ENCODE results near the gene CELF2.
"Not testable (repeated sequence)": the region's sequence is repeated elsewhere in the genome, so short reads cannot be mapped to it uniquely, and the experiment has no call there.

Gene CELF2

DNA sequence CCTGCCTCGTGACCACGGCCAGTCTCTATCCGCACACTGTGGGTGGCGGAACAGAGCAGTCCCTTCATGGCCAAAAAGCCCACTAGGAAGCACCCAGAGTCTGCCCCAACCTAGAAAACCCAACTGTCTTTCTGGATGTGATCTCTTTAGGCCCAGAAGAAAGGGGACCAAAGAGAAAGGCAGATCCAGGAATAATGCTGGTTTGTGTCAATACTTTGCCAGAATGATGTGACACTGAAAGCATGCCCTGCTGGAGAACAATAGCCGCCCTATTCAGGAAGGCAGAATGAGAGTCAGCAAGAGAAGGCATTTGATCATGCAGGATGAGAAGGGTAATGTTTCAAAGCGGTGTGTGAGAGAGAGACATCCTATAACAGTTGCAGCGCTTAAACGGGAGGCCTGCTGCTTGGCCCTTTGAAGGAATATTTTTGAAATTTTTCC is 319.1 kb downstream of the CELF2 start:
- DNase-seq (ENCODE audit: low read depth in 2 of 3, low spot score in 1 of 3): no peak

DNA sequence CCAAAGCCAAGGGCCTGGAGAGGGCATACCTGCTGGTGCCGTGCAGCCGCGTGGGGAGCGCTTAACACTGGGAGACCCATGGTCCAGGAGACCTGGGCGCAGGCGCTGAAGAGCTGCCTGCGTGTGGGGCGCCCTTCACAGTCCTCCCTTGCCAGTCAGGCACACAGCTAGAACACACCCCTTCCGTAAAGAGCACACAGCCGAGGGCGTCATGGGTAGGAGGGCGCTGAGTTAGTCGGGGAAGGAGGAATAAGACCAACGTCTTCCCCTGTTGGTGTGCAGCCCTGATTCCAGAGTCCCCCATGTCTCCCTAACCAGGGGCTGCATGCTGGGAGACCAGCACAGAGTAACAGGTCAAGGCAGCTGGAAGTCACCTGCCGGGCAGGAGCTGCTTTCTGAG is 319.8 kb downstream of the CELF2 start:
- no peak for DNase-seq (ENCODE audit: low read depth in 2 of 3, low spot score in 1 of 3)

DNA sequence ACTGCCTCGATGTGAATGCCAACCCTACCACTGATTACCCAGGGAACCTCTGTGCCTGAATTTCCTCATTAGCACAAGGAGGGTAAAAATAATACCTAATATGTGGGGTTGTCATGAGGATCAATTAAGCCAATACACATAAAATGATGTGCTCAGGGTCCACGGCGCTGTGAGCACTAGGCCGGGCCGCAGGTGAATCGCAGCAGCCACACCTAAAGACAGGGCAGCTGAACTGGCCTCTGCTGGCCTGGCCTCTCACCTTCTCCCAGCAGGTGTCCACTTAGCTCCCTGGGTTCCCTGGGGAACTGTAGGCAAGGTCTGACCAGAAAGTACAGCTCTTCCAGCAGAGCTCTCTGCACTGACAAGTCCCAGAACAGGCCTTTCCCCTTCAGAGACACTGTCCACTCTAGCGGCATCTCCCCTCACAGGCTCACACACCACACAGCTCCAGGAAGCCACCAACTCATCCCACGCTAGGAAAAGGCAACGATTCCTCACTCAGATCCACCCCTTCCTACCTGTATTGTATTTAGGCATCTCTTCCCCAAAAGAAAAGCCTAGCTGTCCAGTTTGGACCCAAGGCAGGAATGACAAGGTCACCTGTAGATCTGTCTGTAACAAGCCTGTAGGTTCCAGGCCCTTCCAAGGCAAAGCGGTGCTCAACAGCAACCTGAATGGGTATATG is 320.6 kb downstream of the CELF2 start:
- DNase-seq (ENCODE audit: low read depth in 2 of 3, low spot score in 1 of 3): no peak

DNA sequence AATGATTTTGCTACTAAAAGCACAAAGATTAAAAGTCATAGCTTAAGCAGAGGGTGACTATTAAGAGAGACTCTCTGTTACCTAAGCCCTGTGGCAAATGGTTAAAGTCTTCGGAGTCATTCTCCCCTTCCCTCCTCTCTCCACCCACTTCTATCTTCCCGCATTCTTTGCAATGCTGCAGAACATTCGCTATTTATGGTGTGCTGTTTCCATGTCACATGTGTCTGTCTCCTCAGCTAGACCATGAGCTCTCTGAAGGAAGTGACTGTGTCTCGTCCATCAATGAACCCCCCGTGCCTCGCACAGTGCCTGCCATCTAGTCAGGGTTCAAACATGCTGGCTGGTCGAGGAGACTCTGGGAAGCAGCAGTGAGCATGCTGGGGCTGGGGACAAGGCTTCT is 321.3 kb downstream of the CELF2 start:
- no peak for DNase-seq (ENCODE audit: low read depth in 2 of 3, low spot score in 1 of 3)

DNA sequence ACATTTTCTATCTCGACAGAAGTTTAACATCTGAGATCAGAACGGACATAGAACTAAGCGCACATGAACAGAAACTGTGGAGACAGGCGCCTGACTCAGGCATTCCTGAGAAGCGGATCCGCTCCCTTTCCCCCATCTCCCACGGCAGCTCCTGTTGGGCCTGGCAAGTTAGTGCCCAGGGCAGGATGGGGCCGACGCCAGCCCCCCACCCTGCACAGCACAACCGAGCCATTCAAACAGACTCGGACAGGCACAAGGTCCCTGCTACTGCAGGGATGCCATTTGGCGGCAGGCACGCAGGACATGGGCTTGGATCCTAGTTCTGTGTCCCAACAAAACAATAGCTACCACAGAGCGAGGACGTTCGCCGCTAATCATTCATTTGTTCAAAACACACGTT is 322.0 kb downstream of the CELF2 start:
- no peak for DNase-seq (ENCODE audit: low read depth in 2 of 3, low spot score in 1 of 3)

DNA sequence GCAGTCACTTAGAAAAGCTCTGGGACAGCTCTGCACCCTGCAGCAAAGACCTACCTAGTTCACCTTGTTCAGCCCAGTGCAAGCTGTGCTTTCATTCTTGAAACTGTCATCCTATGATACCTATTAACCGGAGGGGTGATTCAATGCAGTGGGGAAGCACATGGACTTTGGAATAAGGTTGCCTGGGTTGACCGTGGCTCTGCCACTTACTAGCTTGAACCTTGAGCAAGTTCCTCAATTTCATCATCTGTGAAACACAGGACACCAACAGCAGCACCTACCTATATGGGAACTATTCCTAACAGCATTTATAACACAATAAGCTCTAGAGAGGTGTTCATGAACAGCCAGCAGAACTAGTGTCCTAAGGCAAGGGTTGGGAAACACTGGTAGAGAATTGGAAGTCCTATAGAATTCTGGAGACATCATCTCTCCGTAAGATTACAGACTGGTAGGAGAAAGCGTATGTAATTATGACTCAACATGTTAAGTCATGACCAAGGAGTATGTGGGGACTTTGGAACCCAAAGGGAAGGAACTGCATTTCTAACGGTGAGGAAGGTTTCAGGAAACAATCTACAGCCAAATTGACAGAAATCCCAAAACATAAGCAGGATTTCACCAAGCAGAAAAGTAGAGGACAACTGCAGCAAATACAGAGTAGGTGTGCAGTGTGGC is 323.8 kb downstream of the CELF2 start:
- DNase-seq (ENCODE audit: low read depth in 2 of 3, low spot score in 1 of 3): no peak

DNA sequence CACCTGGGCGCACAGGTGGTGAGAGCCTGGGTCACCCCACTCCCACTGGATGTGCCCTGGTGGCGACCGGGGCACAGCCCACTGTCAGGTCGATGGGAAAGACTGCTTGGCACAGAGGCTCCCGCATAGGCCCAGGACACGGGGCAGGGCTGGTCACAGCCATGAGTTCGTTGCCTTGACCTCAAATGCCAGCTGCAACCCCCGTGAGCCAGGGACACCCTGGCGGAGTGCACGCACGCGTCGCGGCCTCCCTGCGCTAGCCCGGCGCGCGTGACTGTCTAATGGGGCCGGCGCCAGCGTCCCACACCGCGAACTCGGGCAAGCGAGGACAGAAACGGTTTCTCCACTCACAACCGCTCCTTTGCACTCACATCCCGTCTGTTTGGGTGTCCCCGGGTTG is 326.4 kb downstream of the CELF2 start:
- DNase-seq (ENCODE audit: low read depth in 2 of 3, low spot score in 1 of 3): no peak

DNA sequence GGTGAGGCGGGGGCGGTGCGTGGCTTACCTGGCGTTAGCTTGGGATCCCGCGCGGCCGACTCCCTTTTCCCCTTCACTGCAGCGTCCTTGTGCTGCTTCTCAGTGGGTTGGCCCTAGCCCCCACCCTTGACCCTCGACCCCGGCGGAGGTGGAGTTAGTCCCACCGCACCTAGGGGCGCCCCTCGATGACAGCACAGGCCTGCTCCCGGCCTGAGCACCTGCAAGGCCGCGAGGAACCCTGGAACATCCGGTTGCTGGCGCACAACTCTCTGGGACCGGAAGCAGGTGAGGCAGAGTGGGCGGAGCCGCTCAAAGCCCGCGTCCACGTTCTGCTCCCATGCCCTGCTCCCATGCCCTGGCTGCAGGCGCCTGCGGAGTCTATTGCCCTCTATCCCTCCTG is 326.9 kb downstream of the CELF2 start:
- no peak for DNase-seq (ENCODE audit: low read depth in 2 of 3, low spot score in 1 of 3)

DNA sequence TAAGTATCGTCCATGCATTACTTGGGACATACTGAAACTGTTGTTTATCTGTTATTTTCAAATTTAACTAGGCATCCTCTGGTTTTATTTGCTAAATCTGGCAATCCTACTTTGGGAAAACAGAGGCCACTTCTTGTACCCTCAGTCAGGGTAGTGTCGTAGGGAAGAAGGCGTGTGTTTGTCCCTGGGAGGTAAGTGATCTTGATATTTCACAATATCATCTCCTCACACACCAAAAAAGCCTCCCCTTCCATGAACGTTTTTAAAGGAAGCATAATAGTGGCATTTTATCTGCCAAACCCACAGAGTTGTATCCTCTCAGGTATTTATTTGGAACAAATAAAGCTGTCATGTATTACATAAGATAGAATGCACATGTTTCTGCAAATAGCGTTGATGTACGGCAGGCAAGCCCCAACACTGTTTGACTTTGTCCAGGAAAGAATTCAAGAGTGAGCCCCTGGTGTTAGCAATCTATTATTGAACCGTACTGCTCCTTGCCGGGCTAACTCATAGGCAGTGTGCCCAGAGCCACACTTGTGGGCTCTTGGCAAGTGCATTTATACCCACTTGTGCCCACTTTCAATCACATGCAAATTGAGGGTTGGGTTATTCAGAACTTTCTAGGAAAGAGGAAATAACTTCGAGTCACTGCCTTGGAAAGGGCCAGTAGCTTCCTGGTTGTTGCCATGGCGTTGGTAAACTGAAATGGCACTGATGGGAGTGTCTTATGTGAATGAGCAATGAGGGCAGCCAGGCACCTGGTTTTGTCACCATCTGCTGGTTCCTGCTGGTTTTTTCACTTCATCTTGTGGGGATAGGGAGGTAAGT is 327.8 kb downstream of the CELF2 start:
- DNase-seq (ENCODE audit: low read depth in 2 of 3, low spot score in 1 of 3): peak in 1 of 3 donors; percentile 14

DNA sequence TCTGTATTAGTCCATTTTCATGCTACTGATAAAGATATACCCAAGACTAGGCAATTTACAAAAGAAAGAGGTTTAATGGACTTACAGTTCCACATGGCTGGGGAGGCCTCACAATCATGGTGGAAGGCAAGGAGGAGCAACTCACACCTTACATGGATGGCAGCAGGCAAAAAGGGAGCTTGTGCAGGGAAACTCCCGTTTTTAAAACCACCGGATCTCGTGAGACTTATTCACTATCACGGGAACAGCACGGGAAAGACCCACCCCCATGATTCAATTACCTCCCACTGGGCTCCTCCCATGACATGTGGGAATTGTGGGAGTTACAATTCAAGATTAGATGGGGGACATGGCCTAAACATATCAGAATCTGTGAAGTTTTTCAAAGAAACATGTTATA is 329.9 kb downstream of the CELF2 start:
- DNase-seq (ENCODE audit: low read depth in 2 of 3, low spot score in 1 of 3): not testable (repeated sequence)

DNA sequence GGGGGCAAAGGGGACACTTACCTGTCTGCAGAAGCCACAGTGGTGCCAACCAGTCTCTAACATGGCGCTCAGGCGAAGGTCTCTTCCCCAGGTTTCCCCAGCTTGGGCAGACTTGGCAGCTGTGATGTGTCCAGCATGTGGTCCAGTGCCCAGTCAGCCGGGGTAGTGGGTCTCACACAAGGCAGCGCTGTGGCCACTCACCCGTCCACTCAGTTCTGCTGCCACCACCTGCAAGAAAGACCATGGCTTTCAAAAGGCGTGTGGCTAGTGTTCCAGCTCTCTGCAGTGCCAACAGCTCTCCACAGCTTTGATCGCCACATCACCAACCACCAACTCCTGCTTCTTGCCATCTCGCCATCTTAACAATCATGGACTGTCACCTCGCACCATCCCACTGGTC is 334.1 kb downstream of the CELF2 start:
- DNase-seq (ENCODE audit: low read depth in 2 of 3, low spot score in 1 of 3): no peak

DNA sequence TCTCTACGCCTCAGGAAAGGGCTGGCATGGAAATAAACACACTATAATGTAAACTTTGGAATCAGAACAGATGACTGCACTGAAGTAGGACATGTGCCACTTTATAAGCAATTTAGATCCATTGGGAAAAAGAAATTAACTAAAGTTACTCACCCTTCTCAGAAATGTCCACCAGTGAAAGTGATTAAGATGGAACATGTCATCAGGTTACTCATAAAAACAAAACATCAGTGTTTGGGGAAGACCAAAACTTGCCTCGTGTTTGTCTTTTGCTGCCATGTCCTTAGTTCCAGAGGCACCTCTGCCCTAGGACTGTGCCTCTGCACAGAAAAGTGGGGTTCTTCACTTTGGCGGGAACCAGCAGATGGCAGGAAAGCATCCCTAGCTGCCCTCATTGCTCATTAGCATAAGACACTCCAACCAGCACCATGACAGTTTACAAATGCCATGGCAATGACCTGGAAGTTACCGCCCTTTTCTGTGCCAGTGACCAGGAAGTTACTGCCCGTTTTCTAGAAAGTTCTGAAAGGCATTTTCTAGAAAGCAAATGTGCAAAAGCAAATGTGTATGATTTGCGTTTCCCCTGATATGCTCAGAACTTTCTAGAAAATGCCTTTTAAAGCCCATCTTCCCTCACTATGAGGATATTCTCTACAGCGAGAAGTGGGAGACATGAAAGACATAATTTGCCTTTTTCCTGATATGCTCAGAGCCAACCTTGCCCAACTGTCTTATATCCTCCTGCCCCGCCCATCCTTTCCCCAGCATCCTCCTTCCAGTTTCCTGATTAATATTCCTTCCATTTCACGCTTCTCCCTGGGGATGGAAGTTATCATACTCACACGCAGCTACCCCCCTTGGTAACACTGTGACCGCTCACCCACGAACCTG is 335.6 kb downstream of the CELF2 start:
- DNase-seq (ENCODE audit: low read depth in 2 of 3, low spot score in 1 of 3): no peak

DNA sequence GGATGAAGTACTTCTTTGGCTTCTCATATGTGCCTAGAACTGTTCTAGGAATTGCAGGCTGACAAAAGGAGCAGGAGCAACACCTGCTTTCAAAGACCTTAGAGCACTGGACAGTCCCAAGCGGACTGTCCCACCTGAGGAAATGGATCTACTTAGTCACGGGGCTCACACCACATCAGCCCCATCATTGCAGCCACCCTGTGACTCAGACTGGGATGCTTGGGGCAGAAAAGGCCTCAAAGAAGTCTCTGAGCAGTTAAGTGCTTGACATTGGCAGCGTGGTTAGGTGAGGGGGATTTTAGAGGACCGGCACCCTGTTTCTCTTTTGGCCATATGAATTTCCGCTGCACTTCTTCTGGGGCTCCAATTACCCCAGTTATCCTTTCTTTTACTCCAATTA is 337.2 kb downstream of the CELF2 start:
- DNase-seq (ENCODE audit: low read depth in 2 of 3, low spot score in 1 of 3): no peak

DNA sequence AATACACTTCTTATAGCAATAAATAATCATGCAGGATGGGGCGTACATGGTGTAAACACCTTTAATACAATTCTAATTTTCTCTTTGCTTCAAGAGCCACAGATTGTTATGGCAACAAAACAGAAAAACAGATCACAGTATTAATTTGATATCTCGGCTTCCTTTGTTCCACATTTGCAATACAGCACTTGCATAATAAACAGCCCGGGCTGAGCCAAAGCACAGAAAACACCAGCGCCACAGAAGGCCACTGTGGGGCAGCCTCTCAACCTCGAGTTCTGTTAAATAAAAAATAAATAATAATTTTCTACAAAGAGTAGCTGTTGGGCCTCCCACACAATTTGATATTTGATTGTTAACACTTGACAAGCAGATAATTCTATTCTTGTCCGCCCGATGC is 337.9 kb downstream of the CELF2 start:
- no peak for DNase-seq (ENCODE audit: low read depth in 2 of 3, low spot score in 1 of 3)

DNA sequence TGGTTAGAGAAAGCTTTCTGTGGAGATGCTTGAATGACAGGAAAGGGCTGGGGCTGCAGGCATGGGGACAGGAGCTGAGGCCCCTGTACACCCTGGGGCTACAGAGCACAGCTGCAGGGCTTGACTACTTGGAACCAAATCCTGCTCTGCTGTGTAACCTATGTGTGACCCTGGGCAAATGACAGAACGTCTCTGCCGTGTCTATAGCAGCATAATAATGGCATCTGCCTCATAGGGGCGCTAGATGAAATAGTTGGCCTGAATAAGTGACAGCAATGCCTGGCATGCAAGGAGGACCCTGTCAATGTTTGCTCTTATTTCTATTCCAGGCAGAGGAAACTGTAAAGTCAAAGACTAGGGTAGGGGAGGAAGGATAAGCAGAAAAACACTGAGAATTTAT is 339.8 kb downstream of the CELF2 start:
- no peak for DNase-seq (ENCODE audit: low read depth in 2 of 3, low spot score in 1 of 3)

DNA sequence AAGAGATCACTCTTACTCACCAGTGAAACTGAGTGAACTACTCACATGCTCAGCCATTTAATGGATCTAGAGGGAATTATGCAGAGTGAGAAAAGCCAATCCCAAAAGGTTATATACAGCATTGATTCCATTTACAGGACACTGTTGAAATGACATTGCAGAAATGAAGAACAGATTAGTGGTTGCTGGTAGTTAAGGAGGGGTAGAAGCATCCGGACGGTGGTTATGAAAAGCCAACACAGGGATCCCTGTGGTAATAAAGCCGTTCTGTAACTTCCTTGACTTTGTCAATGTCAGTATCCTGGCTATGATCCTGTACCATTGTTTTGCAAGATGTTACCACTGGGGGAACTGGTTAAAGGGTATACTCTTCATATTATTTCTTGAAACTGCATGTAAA is 340.3 kb downstream of the CELF2 start:
- no peak for DNase-seq (ENCODE audit: low read depth in 2 of 3, low spot score in 1 of 3)

DNA sequence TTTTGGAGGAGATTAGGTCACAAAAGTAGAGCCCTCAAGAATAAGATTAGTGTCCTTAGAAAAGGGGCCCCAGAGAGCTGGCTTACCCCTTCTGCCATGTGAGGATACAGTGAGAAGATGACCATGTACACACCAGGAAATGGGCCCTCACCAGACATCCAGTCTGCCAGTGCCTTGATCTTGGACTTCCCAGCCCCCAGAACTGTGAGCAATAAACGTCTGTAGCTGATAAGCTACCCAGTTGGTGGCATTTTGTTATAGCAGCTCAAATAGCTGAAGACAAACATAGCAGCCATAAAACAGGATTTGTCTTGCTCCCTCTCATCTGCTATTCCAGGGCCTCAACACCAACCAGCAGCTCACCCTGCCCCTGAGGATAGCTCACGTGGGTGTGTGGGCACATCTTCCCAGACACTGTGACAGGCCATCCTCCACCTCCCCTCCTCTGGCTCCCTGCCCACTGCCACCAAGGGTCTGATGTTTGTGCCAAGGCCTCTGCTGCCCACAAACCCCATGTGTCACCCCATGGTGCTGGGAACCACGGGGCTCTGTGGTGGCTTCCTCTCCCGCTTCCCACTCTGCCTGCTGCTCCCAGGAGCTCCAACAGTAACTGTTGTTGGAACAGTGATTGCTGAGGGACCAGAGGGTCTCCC is 341.4 kb downstream of the CELF2 start:
- no peak for DNase-seq (ENCODE audit: low read depth in 2 of 3, low spot score in 1 of 3)

DNA sequence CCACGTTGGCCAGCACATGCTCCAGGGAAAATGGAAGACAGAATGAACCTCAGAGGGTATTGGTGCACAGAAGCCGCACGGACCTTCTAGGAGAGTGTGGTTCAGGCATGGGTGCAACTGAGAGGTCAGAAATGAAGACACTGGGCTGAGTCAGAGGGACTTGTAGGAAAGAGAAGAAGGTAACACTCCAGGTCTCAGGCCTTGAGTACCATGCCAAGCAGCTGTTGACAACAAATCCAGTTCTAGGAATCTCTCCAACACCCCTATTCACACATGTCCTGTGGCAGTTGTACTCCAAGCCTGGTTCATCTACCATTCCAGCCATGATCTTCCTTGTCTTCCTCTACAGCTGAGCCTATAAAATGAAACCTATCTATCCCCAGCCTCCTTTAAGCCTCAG is 342.2 kb downstream of the CELF2 start:
- DNase-seq (ENCODE audit: low read depth in 2 of 3, low spot score in 1 of 3): no peak

DNA sequence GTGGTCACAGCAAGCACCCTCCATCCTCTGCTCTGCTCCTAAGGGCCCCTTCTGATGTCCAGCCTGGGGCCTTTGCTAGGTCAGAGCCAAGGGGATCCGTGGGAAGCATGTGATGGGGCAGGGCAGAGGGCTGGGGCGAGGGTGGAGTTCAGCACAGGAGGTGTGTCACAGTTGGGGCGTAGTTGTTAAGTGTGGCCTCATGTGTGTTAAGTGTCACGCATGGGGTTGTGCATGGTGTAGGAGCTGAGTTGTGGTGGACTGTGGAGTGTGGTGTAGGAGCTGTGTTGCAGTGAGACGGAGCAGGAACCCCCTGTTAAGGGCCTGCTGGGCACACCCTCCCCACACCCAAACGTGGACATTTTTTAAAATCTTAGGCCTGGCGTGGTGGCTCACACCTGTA is 345.8 kb downstream of the CELF2 start:
- no peak for DNase-seq (ENCODE audit: low read depth in 2 of 3, low spot score in 1 of 3)

DNA sequence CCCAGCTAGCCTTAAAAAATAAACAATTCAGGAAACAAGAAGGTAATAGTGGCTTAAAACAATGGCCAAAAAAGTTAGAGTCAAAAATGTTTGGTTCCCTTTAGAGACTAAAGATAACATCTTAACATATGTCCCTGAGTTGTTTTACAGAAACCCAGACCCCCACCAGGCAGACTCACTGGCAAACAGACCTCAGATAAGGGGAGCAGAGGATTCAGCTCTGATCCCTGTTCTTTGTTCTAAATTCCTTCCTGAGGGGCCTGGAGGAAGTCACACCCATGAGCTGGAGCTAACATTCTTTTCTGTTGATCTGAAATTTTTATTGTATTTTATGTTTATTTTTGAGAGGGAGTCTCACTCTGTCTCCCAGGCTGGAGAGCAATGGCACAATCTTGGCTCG is 346.6 kb downstream of the CELF2 start:
- DNase-seq (ENCODE audit: low read depth in 2 of 3, low spot score in 1 of 3): no peak

DNA sequence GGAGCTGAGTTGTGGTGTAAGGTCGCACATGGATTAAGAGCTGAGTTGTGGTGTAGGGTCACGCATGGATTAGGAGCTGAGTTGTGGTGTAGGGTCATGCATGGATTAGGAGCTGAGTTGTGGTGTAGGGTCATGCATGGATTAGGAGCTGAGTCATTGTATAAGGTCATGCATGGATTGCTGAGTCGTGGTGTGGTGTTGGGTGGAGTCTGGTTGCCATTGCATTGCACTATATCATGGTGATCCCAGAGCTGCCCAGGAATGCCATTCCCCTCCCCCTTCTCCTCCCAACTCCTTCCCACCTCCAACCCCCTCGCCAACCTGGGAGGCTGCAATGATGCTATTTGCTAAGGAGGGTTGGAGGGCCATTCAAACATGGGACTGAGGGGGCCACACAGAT is 349.2 kb downstream of the CELF2 start:
- not testable (repeated sequence) for DNase-seq (ENCODE audit: low read depth in 2 of 3, low spot score in 1 of 3)
